ENCODE data around the gene PKNOX2.
A peak's percentile ranks its signal among the peaks of the same experiment; 100 is the strongest.
"Not testable (repeated sequence)": the region's sequence is repeated elsewhere in the genome, so short reads cannot be mapped to it uniquely, and the experiment has no call there.

The PKNOX2 gene

GRCh38 chr11:125211191-125211947 is 46.8 kb downstream of the PKNOX2 start:
- no peak for DNase-seq

- DNase-seq = no peak
These were observed 47.4 kb downstream of the PKNOX2 start for GRCh38 chr11:125211948-125212340.

- no peak for DNase-seq
These were observed 50.3 kb downstream of the PKNOX2 start for GRCh38 chr11:125214601-125215565.

- no peak for DNase-seq
These were observed 51.4 kb downstream of the PKNOX2 start for GRCh38 chr11:125215976-125216375.

- no peak for DNase-seq
These were observed 53.8 kb downstream of the PKNOX2 start for GRCh38 chr11:125218336-125218735.

- DNase-seq = no peak
These were observed 56.9 kb downstream of the PKNOX2 start for GRCh38 chr11:125221461-125221860.

- DNase-seq = no peak
These were observed 57.9 kb downstream of the PKNOX2 start for GRCh38 chr11:125222494-125222893.

- not testable (repeated sequence) for DNase-seq
These were observed 58.6 kb downstream of the PKNOX2 start for GRCh38 chr11:125223161-125223560.

- no peak for DNase-seq
These were observed 59.4 kb downstream of the PKNOX2 start for GRCh38 chr11:125223901-125224361.

- peak; percentile 25 for DNase-seq
These were observed 60.0 kb downstream of the PKNOX2 start for GRCh38 chr11:125224391-125225021.

- no peak for DNase-seq
These were observed 60.9 kb downstream of the PKNOX2 start for GRCh38 chr11:125225401-125225800.

- no peak for DNase-seq
These were observed 61.5 kb downstream of the PKNOX2 start for GRCh38 chr11:125226031-125226430.

GRCh38 chr11:125226706-125227105 is 62.2 kb downstream of the PKNOX2 start:
- no peak for DNase-seq

- DNase-seq = no peak
These were observed 62.6 kb downstream of the PKNOX2 start for GRCh38 chr11:125227151-125227550.

- no peak for DNase-seq
These were observed 63.9 kb downstream of the PKNOX2 start for GRCh38 chr11:125228445-125228844.

- DNase-seq = no peak
These were observed 64.4 kb downstream of the PKNOX2 start for GRCh38 chr11:125228993-125229392.

GRCh38 chr11:125229916-125230315 is 65.4 kb downstream of the PKNOX2 start:
- DNase-seq = no peak

- no peak for DNase-seq
These were observed 68.6 kb downstream of the PKNOX2 start for GRCh38 chr11:125233116-125233515.

GRCh38 chr11:125233736-125234275 is 69.3 kb downstream of the PKNOX2 start:
- DNase-seq = no peak

GRCh38 chr11:125235071-125235471 is 70.5 kb downstream of the PKNOX2 start:
- DNase-seq = no peak

GRCh38 chr11:125236072-125236825 is 71.7 kb downstream of the PKNOX2 start:
- no peak for DNase-seq
